Measurements from ENCODE around the gene ACSM2B.

ACSM2B gene

GRCh38 chr16:20520103-20520502 is 56.1 kb downstream of the ACSM2B start:
- Histone ChIP-seq H3K23ac (ENCODE audit: low read depth, low read length, poor library complexity) (no peak overlapping the region), H2BK12ac (ENCODE audit: low read length) (no peak overlapping the region), H3K4ac (ENCODE audit: low read length) (no peak overlapping the region), H4K91ac (ENCODE audit: low read depth, low read length, poor library complexity) (no peak overlapping the region), H3K4me2 (ENCODE audit: insufficient read depth, low read length, poor library complexity, severe bottlenecking) (no peak overlapping the region), H3K27me3 (ENCODE audit: control insufficient read depth in 3 of 3, insufficient read depth in 3 of 3, low read depth in 1 of 3, low read length in 3 of 3) (no peaks in the 10 kb centered on the region), H3K9ac (ENCODE audit: low read depth, low read length, poor library complexity) (no peak overlapping the region), H4K8ac (ENCODE audit: low read depth, low read length) (no peak overlapping the region), H3K4me3 (ENCODE audit: low read length in 2 of 2) (no peak overlapping the region), H2AK5ac (ENCODE audit: low read depth, low read length) (no peak overlapping the region), H2BK15ac (ENCODE audit: low read length) (no peak overlapping the region), H2AFZ (ENCODE audit: low read length) (no peak overlapping the region), H3K79me1 (ENCODE audit: low read depth, low read length) (no peaks in the 10 kb centered on the region), H3K36me3 (replicated peaks in 1 of 2; ENCODE audit: control insufficient read depth in 2 of 2, insufficient read depth in 2 of 2, low read length in 2 of 2) (no peaks in the 10 kb centered on the region), H3K18ac (ENCODE audit: low read length) (no peak overlapping the region), H3K9me3 (replicated peaks in 1 of 2; ENCODE audit: control insufficient read depth in 2 of 2, insufficient read depth in 1 of 2, low read depth in 1 of 2, low read length in 2 of 2) (no peaks in the 10 kb centered on the region), H3K4me1 (ENCODE audit: control insufficient read depth in 2 of 2, insufficient read depth in 1 of 2, low read depth in 1 of 2, low read length in 2 of 2) (no peaks in the 10 kb centered on the region), H3K27ac (replicated peaks; ENCODE audit: low read length) (no peak overlapping the region), H3K14ac (ENCODE audit: low read length) (no peak overlapping the region), H2BK5ac (ENCODE audit: low read length) (no peak overlapping the region), H2BK120ac (ENCODE audit: low read depth, low read length) (no peak overlapping the region)
- no CpG with 5 or more reads among the region's 1 CpG for WGBS, 2 donors (ENCODE audit: extremely low coverage in 2 of 2, insufficient read length in 2 of 2, insufficient replicate concordance in 1 of 2)
- no peak for DNase-seq (ENCODE audit: low spot score)

GRCh38 chr16:20519231-20519630 is 56.9 kb downstream of the ACSM2B start:
- Histone ChIP-seq H3K4me3 (ENCODE audit: low read length in 2 of 2) (no peak overlapping the region), H3K9ac (ENCODE audit: low read depth, low read length, poor library complexity) (no peak overlapping the region), H3K14ac (ENCODE audit: low read length) (no peak overlapping the region), H4K8ac (ENCODE audit: low read depth, low read length) (no peak overlapping the region), H4K91ac (ENCODE audit: low read depth, low read length, poor library complexity) (no peak overlapping the region), H3K36me3 (replicated peaks in 1 of 2; ENCODE audit: control insufficient read depth in 2 of 2, insufficient read depth in 2 of 2, low read length in 2 of 2) (no peaks in the 10 kb centered on the region), H3K79me1 (ENCODE audit: low read depth, low read length) (no peaks in the 10 kb centered on the region), H3K23ac (ENCODE audit: low read depth, low read length, poor library complexity) (no peak overlapping the region), H2AFZ (ENCODE audit: low read length) (no peak overlapping the region), H2BK12ac (ENCODE audit: low read length) (no peak overlapping the region), H2BK5ac (ENCODE audit: low read length) (no peak overlapping the region), H3K4me2 (ENCODE audit: insufficient read depth, low read length, poor library complexity, severe bottlenecking) (no peak overlapping the region), H2AK5ac (ENCODE audit: low read depth, low read length) (no peak overlapping the region), H3K27me3 (ENCODE audit: control insufficient read depth in 3 of 3, insufficient read depth in 3 of 3, low read depth in 1 of 3, low read length in 3 of 3) (no peaks in the 10 kb centered on the region), H3K18ac (ENCODE audit: low read length) (no peak overlapping the region), H3K9me3 (replicated peaks in 1 of 2; ENCODE audit: control insufficient read depth in 2 of 2, insufficient read depth in 1 of 2, low read depth in 1 of 2, low read length in 2 of 2) (no peaks in the 10 kb centered on the region), H2BK120ac (ENCODE audit: low read depth, low read length) (no peak overlapping the region), H3K27ac (replicated peaks; ENCODE audit: low read length) (no peak overlapping the region), H2BK15ac (ENCODE audit: low read length) (no peak overlapping the region), H3K4ac (ENCODE audit: low read length) (no peak overlapping the region), H3K4me1 (ENCODE audit: control insufficient read depth in 2 of 2, insufficient read depth in 1 of 2, low read depth in 1 of 2, low read length in 2 of 2) (no peaks in the 10 kb centered on the region)
- no peak for DNase-seq (ENCODE audit: low spot score)
- no CpG with 5 or more reads among the region's 3 CpGs for WGBS, 2 donors (ENCODE audit: extremely low coverage in 2 of 2, insufficient read length in 2 of 2, insufficient replicate concordance in 1 of 2)

GRCh38 chr16:20517149-20517548 is 59.0 kb downstream of the ACSM2B start:
- Histone ChIP-seq H3K4me2 (ENCODE audit: insufficient read depth, low read length, poor library complexity, severe bottlenecking) (no peak overlapping the region), H3K4ac (ENCODE audit: low read length) (no peak overlapping the region), H2AFZ (ENCODE audit: low read length) (no peak overlapping the region)

GRCh38 chr16:20515688-20516090 is 60.5 kb downstream of the ACSM2B start:
- Histone ChIP-seq H3K4me1 (ENCODE audit: control insufficient read depth in 2 of 2, insufficient read depth in 1 of 2, low read depth in 1 of 2, low read length in 2 of 2) (no peaks in the 10 kb centered on the region), H2BK15ac (ENCODE audit: low read length) (no peak overlapping the region), H3K23ac (ENCODE audit: low read depth, low read length, poor library complexity) (no peak overlapping the region), H3K18ac (ENCODE audit: low read length) (no peak overlapping the region), H3K79me1 (ENCODE audit: low read depth, low read length) (no peaks in the 10 kb centered on the region), H2BK5ac (ENCODE audit: low read length) (no peak overlapping the region), H2AK5ac (ENCODE audit: low read depth, low read length) (no peak overlapping the region), H3K27me3 (ENCODE audit: control insufficient read depth in 3 of 3, insufficient read depth in 3 of 3, low read depth in 1 of 3, low read length in 3 of 3) (no peaks in the 10 kb centered on the region), H3K36me3 (replicated peaks in 1 of 2; ENCODE audit: control insufficient read depth in 2 of 2, insufficient read depth in 2 of 2, low read length in 2 of 2) (no peaks in the 10 kb centered on the region), H3K27ac (replicated peaks; ENCODE audit: low read length) (no peak overlapping the region), H4K8ac (ENCODE audit: low read depth, low read length) (no peak overlapping the region), H2AFZ (ENCODE audit: low read length) (no peak overlapping the region), H3K9ac (ENCODE audit: low read depth, low read length, poor library complexity) (no peak overlapping the region), H2BK120ac (ENCODE audit: low read depth, low read length) (no peak overlapping the region), H3K14ac (ENCODE audit: low read length) (no peak overlapping the region), H3K9me3 (replicated peaks in 1 of 2; ENCODE audit: control insufficient read depth in 2 of 2, insufficient read depth in 1 of 2, low read depth in 1 of 2, low read length in 2 of 2) (no peaks in the 10 kb centered on the region), H3K4me3 (ENCODE audit: low read length in 2 of 2) (no peak overlapping the region), H3K4me2 (ENCODE audit: insufficient read depth, low read length, poor library complexity, severe bottlenecking) (no peak overlapping the region), H3K4ac (ENCODE audit: low read length) (no peak overlapping the region), H4K91ac (ENCODE audit: low read depth, low read length, poor library complexity) (no peak overlapping the region), H2BK12ac (ENCODE audit: low read length) (no peak overlapping the region)
- no peak for DNase-seq (ENCODE audit: low spot score)

More at GRCh38 chr16:20517149-20517548, 59.0 kb downstream of the ACSM2B start:
- Histone ChIP-seq H3K18ac (ENCODE audit: low read length) (no peak overlapping the region), H3K36me3 (replicated peaks in 1 of 2; ENCODE audit: control insufficient read depth in 2 of 2, insufficient read depth in 2 of 2, low read length in 2 of 2) (no peaks in the 10 kb centered on the region), H3K27me3 (ENCODE audit: control insufficient read depth in 3 of 3, insufficient read depth in 3 of 3, low read depth in 1 of 3, low read length in 3 of 3) (no peaks in the 10 kb centered on the region), H3K4me3 (ENCODE audit: low read length in 2 of 2) (no peak overlapping the region), H3K23ac (ENCODE audit: low read depth, low read length, poor library complexity) (no peak overlapping the region), H4K91ac (ENCODE audit: low read depth, low read length, poor library complexity) (no peak overlapping the region), H2BK15ac (ENCODE audit: low read length) (no peak overlapping the region), H3K4me1 (ENCODE audit: control insufficient read depth in 2 of 2, insufficient read depth in 1 of 2, low read depth in 1 of 2, low read length in 2 of 2) (no peaks in the 10 kb centered on the region), H3K9me3 (replicated peaks in 1 of 2; ENCODE audit: control insufficient read depth in 2 of 2, insufficient read depth in 1 of 2, low read depth in 1 of 2, low read length in 2 of 2) (no peaks in the 10 kb centered on the region), H3K27ac (replicated peaks; ENCODE audit: low read length) (no peak overlapping the region), H3K9ac (ENCODE audit: low read depth, low read length, poor library complexity) (no peak overlapping the region), H3K14ac (ENCODE audit: low read length) (no peak overlapping the region), H2BK12ac (ENCODE audit: low read length) (no peak overlapping the region), H2BK5ac (ENCODE audit: low read length) (no peak overlapping the region), H2BK120ac (ENCODE audit: low read depth, low read length) (no peak overlapping the region), H2AK5ac (ENCODE audit: low read depth, low read length) (no peak overlapping the region), H4K8ac (ENCODE audit: low read depth, low read length) (no peak overlapping the region), H3K79me1 (ENCODE audit: low read depth, low read length) (no peaks in the 10 kb centered on the region)
- no peak for DNase-seq (ENCODE audit: low spot score)
- no CpG with 5 or more reads among the region's 3 CpGs for whole genome bisulfite sequencing, 2 donors (ENCODE audit: extremely low coverage in 2 of 2, insufficient read length in 2 of 2, insufficient replicate concordance in 1 of 2)
